ENCODE measurements around the gene PLXNA3. TPM values are rescaled to one million over a fixed set of nuclear protein-coding genes. Genes with fewer than 3 reads are reported as not detected.

PLXNA3 gene
- total and polyA plus RNA-seq, 2 experiments from 2014 or later = 2.7 to 5.4 TPM

DNA sequence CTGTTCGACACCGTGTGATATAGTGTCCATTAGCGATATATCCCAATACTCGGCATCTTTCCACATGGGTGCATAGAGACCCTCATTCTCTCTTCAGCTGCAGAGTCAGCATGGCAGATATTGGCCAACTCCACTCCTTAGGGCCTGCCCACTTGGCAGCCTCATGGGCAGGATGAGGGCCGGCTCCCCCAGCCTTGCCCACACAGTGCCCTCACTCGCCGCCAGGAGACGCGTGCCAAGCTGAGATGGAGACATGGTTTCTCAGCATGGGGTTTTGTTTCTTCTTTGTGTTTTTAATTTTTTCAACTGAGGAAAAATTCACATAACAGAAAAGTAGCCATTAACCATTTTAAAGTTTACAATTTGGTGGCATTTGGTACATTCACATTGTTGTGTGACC, 5.3 kb upstream of the PLXNA3 start (continued):
- TF ChIP-seq, protein P1, sequence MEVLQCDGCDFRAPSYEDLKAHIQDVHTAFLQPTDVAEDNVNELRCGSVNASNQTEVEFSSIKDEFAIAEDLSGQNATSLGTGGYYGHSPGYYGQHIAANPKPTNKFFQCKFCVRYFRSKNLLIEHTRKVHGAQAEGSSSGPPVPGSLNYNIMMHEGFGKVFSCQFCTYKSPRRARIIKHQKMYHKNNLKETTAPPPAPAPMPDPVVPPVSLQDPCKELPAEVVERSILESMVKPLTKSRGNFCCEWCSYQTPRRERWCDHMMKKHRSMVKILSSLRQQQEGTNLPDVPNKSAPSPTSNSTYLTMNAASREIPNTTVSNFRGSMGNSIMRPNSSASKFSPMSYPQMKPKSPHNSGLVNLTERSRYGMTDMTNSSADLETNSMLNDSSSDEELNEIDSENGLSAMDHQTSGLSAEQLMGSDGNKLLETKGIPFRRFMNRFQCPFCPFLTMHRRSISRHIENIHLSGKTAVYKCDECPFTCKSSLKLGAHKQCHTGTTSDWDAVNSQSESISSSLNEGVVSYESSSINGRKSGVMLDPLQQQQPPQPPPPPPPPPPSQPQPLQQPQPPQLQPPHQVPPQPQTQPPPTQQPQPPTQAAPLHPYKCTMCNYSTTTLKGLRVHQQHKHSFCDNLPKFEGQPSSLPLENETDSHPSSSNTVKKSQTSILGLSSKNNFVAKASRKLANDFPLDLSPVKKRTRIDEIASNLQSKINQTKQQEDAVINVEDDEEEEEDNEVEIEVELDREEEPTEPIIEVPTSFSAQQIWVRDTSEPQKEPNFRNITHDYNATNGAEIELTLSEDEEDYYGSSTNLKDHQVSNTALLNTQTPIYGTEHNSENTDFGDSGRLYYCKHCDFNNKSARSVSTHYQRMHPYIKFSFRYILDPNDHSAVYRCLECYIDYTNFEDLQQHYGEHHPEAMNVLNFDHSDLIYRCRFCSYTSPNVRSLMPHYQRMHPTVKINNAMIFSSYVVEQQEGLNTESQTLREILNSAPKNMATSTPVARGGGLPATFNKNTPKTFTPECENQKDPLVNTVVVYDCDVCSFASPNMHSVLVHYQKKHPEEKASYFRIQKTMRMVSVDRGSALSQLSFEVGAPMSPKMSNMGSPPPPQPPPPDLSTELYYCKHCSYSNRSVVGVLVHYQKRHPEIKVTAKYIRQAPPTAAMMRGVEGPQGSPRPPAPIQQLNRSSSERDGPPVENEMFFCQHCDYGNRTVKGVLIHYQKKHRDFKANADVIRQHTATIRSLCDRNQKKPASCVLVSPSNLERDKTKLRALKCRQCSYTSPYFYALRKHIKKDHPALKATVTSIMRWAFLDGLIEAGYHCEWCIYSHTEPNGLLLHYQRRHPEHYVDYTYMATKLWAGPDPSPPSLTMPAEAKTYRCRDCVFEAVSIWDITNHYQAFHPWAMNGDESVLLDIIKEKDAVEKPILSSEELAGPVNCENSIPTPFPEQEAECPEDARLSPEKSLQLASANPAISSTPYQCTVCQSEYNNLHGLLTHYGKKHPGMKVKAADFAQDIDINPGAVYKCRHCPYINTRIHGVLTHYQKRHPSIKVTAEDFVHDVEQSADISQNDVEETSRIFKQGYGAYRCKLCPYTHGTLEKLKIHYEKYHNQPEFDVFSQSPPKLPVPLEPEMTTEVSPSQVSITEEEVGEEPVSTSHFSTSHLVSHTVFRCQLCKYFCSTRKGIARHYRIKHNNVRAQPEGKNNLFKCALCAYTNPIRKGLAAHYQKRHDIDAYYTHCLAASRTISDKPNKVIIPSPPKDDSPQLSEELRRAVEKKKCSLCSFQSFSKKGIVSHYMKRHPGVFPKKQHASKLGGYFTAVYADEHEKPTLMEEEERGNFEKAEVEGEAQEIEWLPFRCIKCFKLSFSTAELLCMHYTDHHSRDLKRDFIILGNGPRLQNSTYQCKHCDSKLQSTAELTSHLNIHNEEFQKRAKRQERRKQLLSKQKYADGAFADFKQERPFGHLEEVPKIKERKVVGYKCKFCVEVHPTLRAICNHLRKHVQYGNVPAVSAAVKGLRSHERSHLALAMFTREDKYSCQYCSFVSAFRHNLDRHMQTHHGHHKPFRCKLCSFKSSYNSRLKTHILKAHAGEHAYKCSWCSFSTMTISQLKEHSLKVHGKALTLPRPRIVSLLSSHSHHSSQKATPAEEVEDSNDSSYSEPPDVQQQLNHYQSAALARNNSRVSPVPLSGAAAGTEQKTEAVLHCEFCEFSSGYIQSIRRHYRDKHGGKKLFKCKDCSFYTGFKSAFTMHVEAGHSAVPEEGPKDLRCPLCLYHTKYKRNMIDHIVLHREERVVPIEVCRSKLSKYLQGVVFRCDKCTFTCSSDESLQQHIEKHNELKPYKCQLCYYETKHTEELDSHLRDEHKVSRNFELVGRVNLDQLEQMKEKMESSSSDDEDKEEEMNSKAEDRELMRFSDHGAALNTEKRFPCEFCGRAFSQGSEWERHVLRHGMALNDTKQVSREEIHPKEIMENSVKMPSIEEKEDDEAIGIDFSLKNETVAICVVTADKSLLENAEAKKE (CRISPR knock-in tag; IDR thresholded peaks at IDR 0.05) = no peak
- TF ChIP-seq CREB1 (CRISPR knock-in tag; IDR thresholded peaks at IDR 0.05; ENCODE audit: low read depth) (no peak), ZNF331 (CRISPR knock-in tag; IDR thresholded peaks at IDR 0.05; ENCODE audit: low read depth) (no peak), JUNB (IDR thresholded peaks at IDR 0.05; ENCODE audit: unreplicated experiment) (no peak), EZH2phosphoT487 (IDR thresholded peaks at IDR 0.05; ENCODE audit: unreplicated experiment) (no peak), NANOG (IDR thresholded peaks at IDR 0.05; ENCODE audit: borderline replicate concordance) (no peak), STAT1 (IDR thresholded peaks at IDR 0.05; ENCODE audit: unreplicated experiment) (no peak)
- TF ChIP-seq, protein P2, sequence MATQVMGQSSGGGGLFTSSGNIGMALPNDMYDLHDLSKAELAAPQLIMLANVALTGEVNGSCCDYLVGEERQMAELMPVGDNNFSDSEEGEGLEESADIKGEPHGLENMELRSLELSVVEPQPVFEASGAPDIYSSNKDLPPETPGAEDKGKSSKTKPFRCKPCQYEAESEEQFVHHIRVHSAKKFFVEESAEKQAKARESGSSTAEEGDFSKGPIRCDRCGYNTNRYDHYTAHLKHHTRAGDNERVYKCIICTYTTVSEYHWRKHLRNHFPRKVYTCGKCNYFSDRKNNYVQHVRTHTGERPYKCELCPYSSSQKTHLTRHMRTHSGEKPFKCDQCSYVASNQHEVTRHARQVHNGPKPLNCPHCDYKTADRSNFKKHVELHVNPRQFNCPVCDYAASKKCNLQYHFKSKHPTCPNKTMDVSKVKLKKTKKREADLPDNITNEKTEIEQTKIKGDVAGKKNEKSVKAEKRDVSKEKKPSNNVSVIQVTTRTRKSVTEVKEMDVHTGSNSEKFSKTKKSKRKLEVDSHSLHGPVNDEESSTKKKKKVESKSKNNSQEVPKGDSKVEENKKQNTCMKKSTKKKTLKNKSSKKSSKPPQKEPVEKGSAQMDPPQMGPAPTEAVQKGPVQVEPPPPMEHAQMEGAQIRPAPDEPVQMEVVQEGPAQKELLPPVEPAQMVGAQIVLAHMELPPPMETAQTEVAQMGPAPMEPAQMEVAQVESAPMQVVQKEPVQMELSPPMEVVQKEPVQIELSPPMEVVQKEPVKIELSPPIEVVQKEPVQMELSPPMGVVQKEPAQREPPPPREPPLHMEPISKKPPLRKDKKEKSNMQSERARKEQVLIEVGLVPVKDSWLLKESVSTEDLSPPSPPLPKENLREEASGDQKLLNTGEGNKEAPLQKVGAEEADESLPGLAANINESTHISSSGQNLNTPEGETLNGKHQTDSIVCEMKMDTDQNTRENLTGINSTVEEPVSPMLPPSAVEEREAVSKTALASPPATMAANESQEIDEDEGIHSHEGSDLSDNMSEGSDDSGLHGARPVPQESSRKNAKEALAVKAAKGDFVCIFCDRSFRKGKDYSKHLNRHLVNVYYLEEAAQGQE (IDR thresholded peaks at IDR 0.05; ENCODE audit: unreplicated experiment) = no peak

All from GM23338 (cell line).